ENCODE data around the gene INPP5K. TPM values are rescaled to one million over a fixed set of nuclear protein-coding genes. Genes with fewer than 3 reads are reported as not detected.

The INPP5K gene
- total RNA-seq, 1 donor from 2014 or later: 50.0 TPM

- Mint-ChIP-seq H3K27ac (peak overlapping the region; percentile 62), H3K27me3 (no peaks in the 10 kb centered on the region), H3K4me1 (peaks cover 56% of the 10 kb centered on the region), H3K4me3 (peak overlapping the region; percentile 52), H3K36me3 (ENCODE audit: low read depth) (peaks cover 69% of the 10 kb centered on the region), H3K9me3 (no peaks in the 10 kb centered on the region)
- CTCF ChIA-PET: no interaction called here
- POLR2A ChIA-PET: interaction anchor here (0.5 to 3.3 kb wide), 6 partner anchors 11 to 99 kb away, joined by 3 to 30 read pairs (median 16); partner anchors contain the start of genes INPP5K and MYO1C
- ATAC-seq (ENCODE audit: low read depth) (peak; percentile 53), DNase-seq (no peak)
- no peak for TF ChIP-seq CTCF (IDR thresholded peaks at IDR 0.05)
- intact Hi-C loops (cut with micrococcal nuclease): loop anchor here (1.0 to 5.0 kb wide), 4 partner anchors 11 to 107 kb away; partner anchors contain the start of gene CRK
Measured at GRCh38 chr17:1473841-1474240, 42.6 kb downstream of the INPP5K start.

DNA sequence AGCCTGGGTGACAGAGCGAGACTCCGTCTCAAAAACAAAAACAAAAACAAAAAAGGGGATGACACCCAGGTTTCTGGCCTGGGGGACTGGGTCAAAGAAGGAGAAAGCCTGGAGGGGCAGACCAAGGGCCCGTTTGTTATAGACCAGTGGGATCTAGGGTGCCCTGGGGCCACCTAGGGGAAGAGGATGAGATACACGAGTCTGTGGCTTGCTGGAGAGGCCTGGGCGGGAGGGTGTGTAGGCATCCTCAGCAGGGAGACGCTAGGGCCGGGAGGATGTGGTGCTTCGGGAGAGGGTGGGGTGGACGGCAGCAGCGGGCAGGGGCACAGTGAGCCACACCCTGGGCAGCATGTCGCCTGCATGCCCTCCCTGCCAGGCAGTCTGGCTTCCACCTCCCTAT is 43.2 kb downstream of the INPP5K start:
- no peak for TF ChIP-seq CTCF (IDR thresholded peaks at IDR 0.05)
- H3K4me1 Mint-ChIP-seq: peaks cover 56% of the 10 kb centered on the region
- intact Hi-C loops (cut with micrococcal nuclease): loop anchor here (5.0 kb wide), 1 partner anchor 106 kb away; no protein-coding TSS in a partner anchor
- H3K27ac Mint-ChIP-seq: no peak overlapping the region
- H3K9me3 Mint-ChIP-seq: no peaks in the 10 kb centered on the region
- ChIA-PET POLR2A (interaction anchor here (1.1 to 3.3 kb wide), 4 partner anchors 10 to 43 kb away, joined by 3 to 27 read pairs (median 8); partner anchors contain the start of gene INPP5K), CTCF (no interaction called here)
- no peak for ATAC-seq (ENCODE audit: low read depth)
- no peak overlapping the region for H3K4me3 Mint-ChIP-seq
- no peak for DNase-seq
- no peaks in the 10 kb centered on the region for H3K27me3 Mint-ChIP-seq
- H3K36me3 Mint-ChIP-seq (ENCODE audit: low read depth): peaks cover 69% of the 10 kb centered on the region

GRCh38 chr17:1471911-1472821 is 44.2 kb downstream of the INPP5K start:
- peaks cover 64% of the 10 kb centered on the region for H3K36me3 Mint-ChIP-seq (ENCODE audit: low read depth)
- CTCF ChIA-PET: no interaction called here

DNA sequence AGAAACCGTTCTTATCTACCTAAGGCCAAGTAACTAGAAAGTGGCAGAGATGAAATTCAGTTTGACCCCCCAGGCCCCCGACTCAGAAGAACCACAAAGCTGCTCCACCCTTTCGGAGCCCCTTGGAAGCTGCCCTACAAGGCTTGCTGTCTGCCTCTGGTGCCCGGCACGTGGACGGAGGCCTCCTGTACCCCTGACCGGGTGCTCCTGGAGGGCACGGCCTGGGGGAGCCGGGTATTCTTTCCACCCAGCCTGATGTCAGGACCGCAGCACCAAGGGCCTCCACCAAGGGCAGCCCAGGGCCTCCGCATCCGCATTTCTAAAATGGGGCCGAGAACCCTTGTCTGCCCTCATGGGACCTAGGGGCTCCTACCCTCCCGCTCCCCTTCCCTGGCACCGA is 44.9 kb downstream of the INPP5K start:
- H3K27ac Mint-ChIP-seq: no peak overlapping the region
- H3K4me3 Mint-ChIP-seq: no peak overlapping the region
- ChIA-PET POLR2A (interaction anchor here (0.7 to 1.2 kb wide), 3 partner anchors 13 to 462 kb away, joined by 3 to 5 read pairs (median 3); no protein-coding TSS in a partner anchor), CTCF (no interaction called here)
- ATAC-seq (ENCODE audit: low read depth): no peak
- H3K27me3 Mint-ChIP-seq: no peaks in the 10 kb centered on the region
- intact Hi-C loops (cut with micrococcal nuclease): loop anchor here (5.0 kb wide), 1 partner anchor 104 kb away; no protein-coding TSS in a partner anchor
- peaks cover 66% of the 10 kb centered on the region for H3K36me3 Mint-ChIP-seq (ENCODE audit: low read depth)
- no peak for TF ChIP-seq CTCF (IDR thresholded peaks at IDR 0.05)
- no peaks in the 10 kb centered on the region for H3K9me3 Mint-ChIP-seq
- DNase-seq: no peak
- peaks cover 47% of the 10 kb centered on the region for H3K4me1 Mint-ChIP-seq

More at GRCh38 chr17:1471911-1472821, 44.2 kb downstream of the INPP5K start:
- no peak overlapping the region for H3K27ac Mint-ChIP-seq
- POLR2A ChIA-PET: interaction anchor here (0.5 to 1.4 kb wide), 4 partner anchors 13 to 98 kb away, joined by 3 to 5 read pairs (median 3); no protein-coding TSS in a partner anchor
- peaks cover 54% of the 10 kb centered on the region for H3K4me1 Mint-ChIP-seq
- H3K9me3 Mint-ChIP-seq: no peaks in the 10 kb centered on the region
- intact Hi-C loops (cut with micrococcal nuclease): loop anchor here (5.0 kb wide), 1 partner anchor 105 kb away; no protein-coding TSS in a partner anchor
- H3K27me3 Mint-ChIP-seq: no peaks in the 10 kb centered on the region
- H3K4me3 Mint-ChIP-seq: no peak overlapping the region
- ATAC-seq (ENCODE audit: low read depth): no peak
- TF ChIP-seq CTCF (IDR thresholded peaks at IDR 0.05): no peak
- no peak for DNase-seq
